Glomerular visceral epithelial cell (primary cell): ENCODE data around the gene ZFYVE19.
A peak's percentile ranks its signal among the peaks of the same experiment; 100 is the strongest.

ENCODE experiments used
- DNase-seq: peaks from one replicate; pipeline ENCODE4 v3.0.0-alpha.2; 2016; ENCODE audit errors: extremely low spot score

ZFYVE19 gene

GRCh38 chr15:40815042-40815698, 8.3 kb downstream of the ZFYVE19 start:
- peak; percentile 70 for DNase-seq

- DNase-seq: no peak
These were observed 12.2 kb downstream of the ZFYVE19 start for GRCh38 chr15:40819048-40819447.

GRCh38 chr15:40821195-40821594, 14.3 kb downstream of the ZFYVE19 start:
- no peak for DNase-seq

GRCh38 chr15:40823572-40824343, 16.9 kb downstream of the ZFYVE19 start:
- no peak for DNase-seq

- DNase-seq: peak; percentile 36
These were observed 19.0 kb downstream of the ZFYVE19 start for GRCh38 chr15:40825661-40826422.

GRCh38 chr15:40826423-40827075, 19.7 kb downstream of the ZFYVE19 start:
- no peak for DNase-seq

- DNase-seq: no peak
These were observed 21.7 kb downstream of the ZFYVE19 start, which contains the start of gene PPP1R14D for GRCh38 chr15:40828447-40829036. TSS of gene PPP1R14D (minus strand) at chr15:40828708. CDS start at chr15:40828641, 67 bp downstream.

GRCh38 chr15:40829115-40829514, 22.2 kb downstream of the ZFYVE19 start:
- no peak for DNase-seq

GRCh38 chr15:40830884-40831283, 24.0 kb downstream of the ZFYVE19 start:
- DNase-seq: no peak

- DNase-seq: no peak
These were observed 25.0 kb downstream of the ZFYVE19 start for GRCh38 chr15:40831861-40832260.

GRCh38 chr15:40832903-40833302, 26.0 kb downstream of the ZFYVE19 start:
- DNase-seq: no peak

- no peak for DNase-seq
These were observed 29.1 kb downstream of the ZFYVE19 start for GRCh38 chr15:40836020-40836419.

GRCh38 chr15:40838756-40839155, 31.9 kb downstream of the ZFYVE19 start:
- DNase-seq: no peak

- DNase-seq: no peak
These were observed 34.9 kb downstream of the ZFYVE19 start for GRCh38 chr15:40841741-40842140.

GRCh38 chr15:40843261-40843884, 36.5 kb downstream of the ZFYVE19 start:
- no peak for DNase-seq

GRCh38 chr15:40843885-40844695, 37.2 kb downstream of the ZFYVE19 start, which contains the start of gene SPINT1:
TSS of gene SPINT1 (plus strand) at chr15:40844048. CDS start at chr15:40844555, 507 bp downstream.
- DNase-seq: no peak

GRCh38 chr15:40844696-40845030, 37.8 kb downstream of the ZFYVE19 start:
- no peak for DNase-seq

GRCh38 chr15:40845036-40845435, 38.1 kb downstream of the ZFYVE19 start:
- no peak for DNase-seq

- DNase-seq: peak; percentile 78
These were observed 38.8 kb downstream of the ZFYVE19 start for GRCh38 chr15:40845511-40846284.
